MCF 10A (cell line): ENCODE results near the gene MAP2K7. TPM values are rescaled to one million over a fixed set of nuclear protein-coding genes. Genes with fewer than 3 reads are reported as not detected.

ENCODE experiments used
- BruUV-seq: library from RNA; stranded (reverse); fragments of 400-500 nt; replicated peaks from 2 replicates; lab custom pipeline; 2021; lab: Mats Ljungman, UMichigan
- CTCF ChIA-PET: fragments of 300-600 bp; sonication (Branson Sonifier 250); formaldehyde crosslinking; extraction: SDS; loops from one replicate; lab custom pipeline; 2021; ENCODE audit warnings: antibody characterized with exemption, inconsistent platforms; lab: Yijun Ruan, JAX
- POLR2A ChIA-PET: fragments of 300-600, 350-650 bp; sonication (Branson Sonifier 250); formaldehyde crosslinking; extraction: SDS; loops from one replicate; lab custom pipeline; 2020; ENCODE audit warnings: antibody characterized with exemption, inconsistent platforms; lab: Yijun Ruan, JAX
- DNase-seq: peaks from one replicate; pipeline ENCODE4 v3.0.0-alpha.2; 2018; ENCODE audit not compliant: unreplicated experiment
- H3K27ac Mint-ChIP-seq: one replicate; pipeline ENCODE4 v1.8.0; 2022; ENCODE audit warnings: mild to moderate bottlenecking, low read depth, mixed read lengths; ENCODE audit not compliant: unreplicated experiment
- H3K27me3 Mint-ChIP-seq: one replicate; pipeline ENCODE4 v1.8.0; 2022; ENCODE audit warnings: mixed read lengths; ENCODE audit not compliant: insufficient read depth, unreplicated experiment
- H3K36me3 Mint-ChIP-seq: one replicate; pipeline ENCODE4 v1.8.0; 2022; ENCODE audit warnings: mild to moderate bottlenecking, moderate library complexity, mixed read lengths; ENCODE audit not compliant: insufficient read depth, unreplicated experiment
- H3K4me1 Mint-ChIP-seq: one replicate; pipeline ENCODE4 v1.8.0; 2022; ENCODE audit warnings: mixed read lengths; ENCODE audit not compliant: insufficient read depth, unreplicated experiment
- H3K4me3 Mint-ChIP-seq: one replicate; pipeline ENCODE4 v1.8.0; 2022; ENCODE audit warnings: mild to moderate bottlenecking, moderate library complexity, mixed read lengths; ENCODE audit not compliant: unreplicated experiment
- H3K9me3 Mint-ChIP-seq: one replicate; pipeline ENCODE4 v1.8.0; 2022; ENCODE audit warnings: mixed read lengths; ENCODE audit not compliant: unreplicated experiment
- CTCF ChIP-seq: fragments of 200-600 bp; IDR thresholded peaks from one replicate; pipeline ENCODE4 v1.8.0; 2022; ENCODE audit warnings: antibody characterized with exemption, mild to moderate bottlenecking; ENCODE audit not compliant: unreplicated experiment
- intact Hi-C: fragments of 100-400 bp; cut with micrococcal nuclease; formaldehyde crosslinking; loops from 2 replicates; pipeline ENCODE4 v1.14.1; 2022
- total RNA-seq: library from RNA; stranded (reverse); gene quantifications from 2 replicates; pipeline ENCODE4 v1.2.3, GENCODE V29; 2022

MAP2K7 gene
- total RNA-seq, 1 experiment from 2014 or later = 36.3 TPM

GRCh38 chr19:7934766-7935165 is 31.1 kb downstream of the MAP2K7 start:
- no TSS peak for BruUV-seq
- Mint-ChIP-seq H3K4me1 (no peaks in the 10 kb centered on the region), H3K4me3 (no peak overlapping the region), H3K9me3 (no peaks in the 10 kb centered on the region), H3K27ac (peak overlapping the region; percentile 57), H3K27me3 (no peaks in the 10 kb centered on the region), H3K36me3 (peaks cover 90% of the 10 kb centered on the region)
- TF ChIP-seq CTCF = no peak
- ChIA-PET POLR2A (no interaction called here), CTCF (interaction anchor here (0.6 to 1.8 kb wide), 2 partner anchors 9 to 371 kb away, joined by 3 to 7 read pairs; partner anchors contain the start of gene TIMM44)
- intact Hi-C loops = no loop called here
- DNase-seq = no peak

DNA sequence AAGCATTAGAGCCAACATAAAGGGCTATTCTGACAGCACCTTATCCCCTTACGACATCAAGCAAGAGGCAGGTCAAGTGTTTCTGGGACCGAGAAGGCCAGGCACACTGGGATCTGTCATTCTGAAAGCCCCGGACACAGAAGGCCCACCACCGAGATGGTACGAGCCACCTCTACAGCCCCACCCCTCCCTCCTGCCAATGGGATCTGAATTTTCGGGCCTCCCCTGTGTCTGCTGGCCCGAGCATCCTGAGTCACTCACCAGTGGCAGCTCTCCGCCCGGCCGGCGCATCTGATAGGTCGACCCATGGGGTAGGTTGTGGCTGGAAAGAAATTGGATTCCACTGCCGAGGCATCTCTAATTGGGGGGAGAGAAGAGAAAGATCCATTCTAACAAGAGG is 37.2 kb downstream of the MAP2K7 start:
- CTCF ChIA-PET = interaction anchor here (0.7 kb wide), 1 partner anchor 415 kb away, joined by 3 read pairs; no protein-coding TSS in a partner anchor
- Mint-ChIP-seq H3K4me3 (peak overlapping the region; percentile 21), H3K36me3 (peaks cover 63% of the 10 kb centered on the region), H3K9me3 (no peaks in the 10 kb centered on the region), H3K4me1 (peaks cover 11% of the 10 kb centered on the region), H3K27me3 (no peaks in the 10 kb centered on the region), H3K27ac (no peak overlapping the region)
- no peak for TF ChIP-seq CTCF
- DNase-seq = no peak
- no TSS peak for BruUV-seq
- POLR2A ChIA-PET = interaction anchor here (4.1 kb wide), 1 partner anchor 12 kb away, joined by 56 read pairs; no protein-coding TSS in a partner anchor
- intact Hi-C loops = loop anchor here (5.0 kb wide), 2 partner anchors 46 to 216 kb away; no protein-coding TSS in a partner anchor

DNA sequence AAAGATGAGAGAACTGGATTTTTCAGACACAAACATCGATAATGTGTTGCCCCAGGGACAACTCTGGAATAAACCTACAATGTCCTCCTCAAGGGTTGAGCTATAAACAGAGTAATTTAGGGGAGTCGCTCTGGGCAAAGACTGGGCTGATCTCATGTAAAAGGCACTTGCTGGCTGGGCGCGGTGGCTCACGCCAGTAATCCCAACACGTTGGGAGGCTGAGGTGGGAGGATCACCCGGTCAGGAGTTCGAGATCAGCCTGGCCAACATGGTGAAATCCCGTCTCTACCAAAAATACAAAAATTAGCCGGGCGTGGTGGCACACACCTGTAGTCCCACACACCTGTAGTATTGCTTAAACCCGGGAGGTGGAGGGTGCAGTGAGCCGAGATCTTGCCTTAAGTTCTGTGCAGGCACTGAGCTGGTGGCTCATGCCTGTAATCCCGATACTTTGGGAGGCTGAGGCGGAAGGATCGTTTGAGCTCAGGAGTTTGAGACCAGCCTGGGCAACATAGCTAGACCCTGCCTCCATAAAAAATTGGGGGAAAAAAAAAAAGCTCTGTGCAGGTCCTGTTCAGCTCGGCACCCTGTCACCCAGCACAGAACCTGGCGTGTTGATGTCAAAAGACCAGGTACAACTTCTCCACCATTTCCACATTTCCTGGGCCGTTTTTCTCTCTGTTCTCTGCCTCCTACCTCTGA is 38.4 kb downstream of the MAP2K7 start:
- peaks cover 51% of the 10 kb centered on the region for H3K36me3 Mint-ChIP-seq
- no peaks in the 10 kb centered on the region for H3K27me3 Mint-ChIP-seq
- intact Hi-C loops = loop anchor here (5.0 kb wide), 2 partner anchors 45 to 215 kb away; no protein-coding TSS in a partner anchor
- TF ChIP-seq CTCF = no peak
- no peaks in the 10 kb centered on the region for H3K9me3 Mint-ChIP-seq
- H3K4me1 Mint-ChIP-seq = peaks cover 11% of the 10 kb centered on the region
- ChIA-PET POLR2A (interaction anchor here (0.5 to 4.9 kb wide), 9 partner anchors 11 to 493 kb away, joined by 3 to 82 read pairs (median 4); partner anchors contain the start of genes ELAVL1 and SNAPC2), CTCF (interaction anchor here (0.7 to 4.3 kb wide), 2 partner anchors 60 to 111 kb away, joined by 4 to 47 read pairs; no protein-coding TSS in a partner anchor)
- peak overlapping the region; percentile 94 for H3K4me3 Mint-ChIP-seq
- BruUV-seq = no TSS peak
- DNase-seq = no peak
- H3K27ac Mint-ChIP-seq = peak overlapping the region; percentile 97

- no peaks in the 10 kb centered on the region for H3K9me3 Mint-ChIP-seq
- peak overlapping the region; percentile 97 for H3K27ac Mint-ChIP-seq
- DNase-seq = no peak
- ChIA-PET POLR2A (interaction anchor here (0.6 to 4.9 kb wide), 19 partner anchors 10 to 378 kb away, joined by 3 to 82 read pairs (median 5); partner anchors contain the start of genes ELAVL1, MAP2K7, NDUFA7 and PET100), CTCF (interaction anchor here (0.9 to 4.3 kb wide), 21 partner anchors 8 to 762 kb away, joined by 3 to 47 read pairs (median 9); partner anchors contain the start of genes ELAVL1 and SNAPC2)
- BruUV-seq = TSS peak; percentile 34
- TF ChIP-seq CTCF = no peak
- no peaks in the 10 kb centered on the region for H3K27me3 Mint-ChIP-seq
- peak overlapping the region; percentile 94 for H3K4me3 Mint-ChIP-seq
- intact Hi-C loops = loop anchor here (5.0 kb wide), 2 partner anchors 44 to 214 kb away; no protein-coding TSS in a partner anchor
- peaks cover 41% of the 10 kb centered on the region for H3K36me3 Mint-ChIP-seq
- H3K4me1 Mint-ChIP-seq = peaks cover 11% of the 10 kb centered on the region
These were observed 39.3 kb downstream of the MAP2K7 start for GRCh38 chr19:7942981-7943443.
